GM21576 (cell line): ENCODE results near the gene NPFF.

ENCODE experiments used
- ATAC-seq: cut with Tn5 transposase; IDR thresholded peaks from one replicate; pipeline ENCODE4 v1.9.1; 2021; ENCODE audit warnings: mild to moderate bottlenecking, moderate library complexity; ENCODE audit not compliant: unreplicated experiment

Gene NPFF

GRCh38 chr12:53479331-53479730 lies 28.0 kb downstream of the NPFF start:
- ATAC-seq: no peak

- ATAC-seq: no peak
Measured at GRCh38 chr12:53478865-53479264, 28.4 kb downstream of the NPFF start.

GRCh38 chr12:53476769-53477209 lies 30.5 kb downstream of the NPFF start:
- no peak for ATAC-seq

GRCh38 chr12:53474819-53475218 lies 32.5 kb downstream of the NPFF start:
- no peak for ATAC-seq

GRCh38 chr12:53474077-53474476 lies 33.2 kb downstream of the NPFF start:
- ATAC-seq: no peak

- ATAC-seq: no peak
Measured at GRCh38 chr12:53472056-53472582, 35.2 kb downstream of the NPFF start.

- no peak for ATAC-seq
Measured at GRCh38 chr12:53468282-53468681, 39.0 kb downstream of the NPFF start.

GRCh38 chr12:53467880-53468279 lies 39.4 kb downstream of the NPFF start:
- no peak for ATAC-seq

- no peak for ATAC-seq
Measured at GRCh38 chr12:53467082-53467481, 40.2 kb downstream of the NPFF start.

- ATAC-seq: no peak
Measured at GRCh38 chr12:53466640-53467039, 40.6 kb downstream of the NPFF start.

- no peak for ATAC-seq
Measured at GRCh38 chr12:53465679-53466078, 41.6 kb downstream of the NPFF start.

GRCh38 chr12:53464685-53465418 lies 42.4 kb downstream of the NPFF start:
- ATAC-seq: no peak

- ATAC-seq: no peak
Measured at GRCh38 chr12:53463802-53464560, 43.3 kb downstream of the NPFF start.

- ATAC-seq: no peak
Measured at GRCh38 chr12:53462935-53463334, 44.3 kb downstream of the NPFF start.

- no peak for ATAC-seq
Measured at GRCh38 chr12:53461591-53461990, 45.7 kb downstream of the NPFF start.

- ATAC-seq: no peak
Measured at GRCh38 chr12:53461059-53461458, 46.2 kb downstream of the NPFF start.

GRCh38 chr12:53459097-53459496 lies 48.2 kb downstream of the NPFF start:
- ATAC-seq: no peak
